Gastroesophageal sphincter (tissue), 3 donors: Measurements from ENCODE around the gene CAMK2B.

Experiments
- CTCF ChIP-seq, 4 experiments: fragments of 200-600 bp in 2 of 4; fragments of 450-650 bp in 2 of 4; sonication (generic) in 1 of 4; IDR thresholded peaks; one replicate each; pipeline ENCODE4 v1.5.1; 2017 to 2019; ENCODE audit warnings: antibody characterized with exemption in 4 of 4, mild to moderate bottlenecking in 2 of 4, moderate library complexity in 2 of 4
- POLR2A ChIP-seq, 2 donors: fragments of 450-650 bp; IDR thresholded peaks; one replicate each; pipeline ENCODE4 v1.6.1; 2017; ENCODE audit warnings: antibody characterized with exemption in 2 of 2, mild to moderate bottlenecking in 2 of 2, moderate library complexity in 1 of 2

DNA sequence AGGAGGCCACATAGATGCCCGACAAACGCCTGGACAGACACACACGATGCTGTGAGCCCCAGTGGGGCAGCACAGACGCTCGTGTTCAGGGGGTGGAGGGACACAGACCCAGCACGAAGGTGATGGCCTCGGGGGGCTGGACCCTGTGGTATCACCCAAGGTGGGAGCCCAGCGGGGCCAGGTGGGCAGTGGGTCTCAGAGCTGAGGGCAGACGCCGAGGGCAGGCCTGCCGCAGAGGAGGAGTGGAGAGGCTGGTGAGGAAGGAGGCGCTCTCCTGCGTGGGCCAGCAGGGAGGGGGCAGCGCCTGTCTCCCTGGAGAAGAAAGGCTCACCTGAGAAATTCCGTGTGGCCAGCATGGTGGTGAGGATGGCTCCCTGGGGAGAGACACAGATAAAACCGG, 85.0 kb downstream of the CAMK2B start:
- no peak for TF ChIP-seq CTCF (IDR thresholded peaks at IDR 0.05)
- TF ChIP-seq POLR2A (IDR thresholded peaks at IDR 0.05), result no peak
